HL-60 (cell line): Measurements from ENCODE around the gene ABCD1.

ENCODE experiments used
- TF ChIP-seq, protein P1 (sequence below): IDR thresholded peaks from one replicate; pipeline ENCODE4 v1.5.1; 2011; ENCODE audit warnings: low read length, control low read depth, inconsistent platforms; ENCODE audit not compliant: insufficient read depth
- TF ChIP-seq, protein P2 (sequence below): IDR thresholded peaks from 2 replicates; pipeline ENCODE4 v1.6.1; 2012; ENCODE audit warnings: low read depth; ENCODE audit not compliant: insufficient replicate concordance

- TF ChIP-seq, protein P1, sequence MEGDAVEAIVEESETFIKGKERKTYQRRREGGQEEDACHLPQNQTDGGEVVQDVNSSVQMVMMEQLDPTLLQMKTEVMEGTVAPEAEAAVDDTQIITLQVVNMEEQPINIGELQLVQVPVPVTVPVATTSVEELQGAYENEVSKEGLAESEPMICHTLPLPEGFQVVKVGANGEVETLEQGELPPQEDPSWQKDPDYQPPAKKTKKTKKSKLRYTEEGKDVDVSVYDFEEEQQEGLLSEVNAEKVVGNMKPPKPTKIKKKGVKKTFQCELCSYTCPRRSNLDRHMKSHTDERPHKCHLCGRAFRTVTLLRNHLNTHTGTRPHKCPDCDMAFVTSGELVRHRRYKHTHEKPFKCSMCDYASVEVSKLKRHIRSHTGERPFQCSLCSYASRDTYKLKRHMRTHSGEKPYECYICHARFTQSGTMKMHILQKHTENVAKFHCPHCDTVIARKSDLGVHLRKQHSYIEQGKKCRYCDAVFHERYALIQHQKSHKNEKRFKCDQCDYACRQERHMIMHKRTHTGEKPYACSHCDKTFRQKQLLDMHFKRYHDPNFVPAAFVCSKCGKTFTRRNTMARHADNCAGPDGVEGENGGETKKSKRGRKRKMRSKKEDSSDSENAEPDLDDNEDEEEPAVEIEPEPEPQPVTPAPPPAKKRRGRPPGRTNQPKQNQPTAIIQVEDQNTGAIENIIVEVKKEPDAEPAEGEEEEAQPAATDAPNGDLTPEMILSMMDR = no peak
- TF ChIP-seq, protein P2, sequence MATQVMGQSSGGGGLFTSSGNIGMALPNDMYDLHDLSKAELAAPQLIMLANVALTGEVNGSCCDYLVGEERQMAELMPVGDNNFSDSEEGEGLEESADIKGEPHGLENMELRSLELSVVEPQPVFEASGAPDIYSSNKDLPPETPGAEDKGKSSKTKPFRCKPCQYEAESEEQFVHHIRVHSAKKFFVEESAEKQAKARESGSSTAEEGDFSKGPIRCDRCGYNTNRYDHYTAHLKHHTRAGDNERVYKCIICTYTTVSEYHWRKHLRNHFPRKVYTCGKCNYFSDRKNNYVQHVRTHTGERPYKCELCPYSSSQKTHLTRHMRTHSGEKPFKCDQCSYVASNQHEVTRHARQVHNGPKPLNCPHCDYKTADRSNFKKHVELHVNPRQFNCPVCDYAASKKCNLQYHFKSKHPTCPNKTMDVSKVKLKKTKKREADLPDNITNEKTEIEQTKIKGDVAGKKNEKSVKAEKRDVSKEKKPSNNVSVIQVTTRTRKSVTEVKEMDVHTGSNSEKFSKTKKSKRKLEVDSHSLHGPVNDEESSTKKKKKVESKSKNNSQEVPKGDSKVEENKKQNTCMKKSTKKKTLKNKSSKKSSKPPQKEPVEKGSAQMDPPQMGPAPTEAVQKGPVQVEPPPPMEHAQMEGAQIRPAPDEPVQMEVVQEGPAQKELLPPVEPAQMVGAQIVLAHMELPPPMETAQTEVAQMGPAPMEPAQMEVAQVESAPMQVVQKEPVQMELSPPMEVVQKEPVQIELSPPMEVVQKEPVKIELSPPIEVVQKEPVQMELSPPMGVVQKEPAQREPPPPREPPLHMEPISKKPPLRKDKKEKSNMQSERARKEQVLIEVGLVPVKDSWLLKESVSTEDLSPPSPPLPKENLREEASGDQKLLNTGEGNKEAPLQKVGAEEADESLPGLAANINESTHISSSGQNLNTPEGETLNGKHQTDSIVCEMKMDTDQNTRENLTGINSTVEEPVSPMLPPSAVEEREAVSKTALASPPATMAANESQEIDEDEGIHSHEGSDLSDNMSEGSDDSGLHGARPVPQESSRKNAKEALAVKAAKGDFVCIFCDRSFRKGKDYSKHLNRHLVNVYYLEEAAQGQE = no peak
Observed at GRCh38 chrX:153719701-153720100, 5.0 kb upstream of the ABCD1 start.
